HG02759 (cell line): ENCODE measurements around the gene ABCC8.
"Not testable (repeated sequence)": the region's sequence is repeated elsewhere in the genome, so short reads cannot be mapped to it uniquely, and the experiment has no call there.

ENCODE experiments used
- ATAC-seq: cut with Tn5 transposase; IDR thresholded peaks from one replicate; pipeline ENCODE4 v1.9.1; 2021; ENCODE audit warnings: mild to moderate bottlenecking, moderate library complexity; ENCODE audit not compliant: unreplicated experiment

ABCC8 gene

DNA sequence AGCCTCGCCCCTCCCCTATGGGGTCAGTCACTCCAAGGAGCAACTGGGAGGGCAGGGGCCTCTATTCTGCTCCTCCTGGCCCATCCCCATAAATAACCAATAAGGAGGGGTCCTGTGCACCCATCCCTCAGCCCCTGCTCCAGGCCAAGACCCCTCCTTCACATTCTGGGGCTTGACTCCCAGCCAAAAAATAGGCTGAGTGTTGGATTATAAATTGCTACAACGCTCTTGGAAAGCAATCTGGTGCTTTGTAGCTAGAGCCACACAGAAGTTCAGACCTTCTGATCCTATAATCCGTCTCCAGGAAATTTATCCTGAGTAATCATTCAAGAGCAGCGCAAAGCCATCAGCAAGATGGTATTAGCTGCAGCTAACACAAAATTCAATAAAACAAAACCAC lies 42.5 kb downstream of the ABCC8 start:
- ATAC-seq = no peak

DNA sequence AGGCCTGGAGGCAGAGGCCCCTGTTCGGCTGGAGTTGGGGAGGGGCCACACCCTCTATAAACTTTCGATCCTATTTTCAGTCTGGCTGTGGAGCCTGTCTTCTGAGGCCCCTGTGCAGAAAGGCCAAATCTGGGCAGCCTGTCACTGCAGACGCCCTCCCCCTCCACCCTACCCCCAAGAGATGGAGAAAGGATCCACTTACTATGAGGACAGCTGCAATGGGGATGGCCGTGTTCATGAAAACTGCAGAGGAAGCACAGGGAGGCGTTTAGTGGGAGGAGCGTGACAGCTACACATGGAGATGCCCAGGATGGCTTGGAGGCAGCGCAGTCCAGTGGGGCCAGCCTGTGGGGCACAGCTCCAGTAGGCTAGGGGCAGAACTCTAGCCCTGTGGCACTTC lies 44.6 kb downstream of the ABCC8 start:
- ATAC-seq = no peak

- ATAC-seq = no peak
Measured at GRCh38 chr11:17431139-17431538, 45.5 kb downstream of the ABCC8 start.

GRCh38 chr11:17430616-17431015 lies 46.0 kb downstream of the ABCC8 start:
- no peak for ATAC-seq

GRCh38 chr11:17428925-17429324 lies 47.7 kb downstream of the ABCC8 start:
- no peak for ATAC-seq

- ATAC-seq = no peak
Measured at GRCh38 chr11:17428261-17428660, 48.4 kb downstream of the ABCC8 start.

- ATAC-seq = not testable (repeated sequence)
Measured at GRCh38 chr11:17426233-17426632, 50.4 kb downstream of the ABCC8 start.

DNA sequence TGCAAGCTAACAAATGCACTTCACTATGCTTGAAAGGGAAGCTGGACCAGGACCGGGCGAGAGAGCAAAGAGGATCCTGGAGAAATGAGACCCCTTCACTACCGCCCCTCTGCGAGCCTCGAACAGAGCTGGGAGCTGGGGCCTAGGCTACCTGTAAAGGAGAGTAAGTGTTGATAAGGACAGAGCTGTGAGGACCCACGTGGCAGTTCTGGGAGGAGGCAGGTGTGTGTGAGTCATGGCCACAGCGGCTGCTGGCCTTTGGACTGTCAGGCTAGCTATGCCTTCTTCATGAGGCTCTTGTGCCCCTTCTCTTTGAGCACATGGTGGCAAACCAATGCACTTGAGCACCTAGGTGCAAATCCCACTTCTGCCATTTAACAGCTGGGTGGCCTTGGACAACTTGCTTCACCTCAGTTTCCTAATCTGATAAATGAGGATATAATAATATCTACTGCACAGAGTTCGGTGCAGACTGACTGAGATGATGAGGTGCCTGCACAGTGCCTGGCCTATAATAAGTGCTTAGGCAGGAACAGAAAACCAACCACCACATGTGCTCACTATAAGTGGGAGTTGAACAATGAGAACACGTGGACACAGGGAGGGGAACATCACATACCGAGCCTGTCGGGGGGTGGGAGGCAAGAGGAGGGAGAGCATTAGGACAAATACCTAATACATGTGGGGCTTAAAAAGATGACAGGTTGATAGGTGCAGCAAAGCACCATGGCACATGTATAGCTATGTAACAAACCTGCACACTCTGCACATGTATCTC lies 52.9 kb downstream of the ABCC8 start:
- ATAC-seq = no peak

GRCh38 chr11:17421781-17422180 lies 54.9 kb downstream of the ABCC8 start:
- ATAC-seq = no peak

- ATAC-seq = no peak
Measured at GRCh38 chr11:17418444-17419081, 58.1 kb downstream of the ABCC8 start.

DNA sequence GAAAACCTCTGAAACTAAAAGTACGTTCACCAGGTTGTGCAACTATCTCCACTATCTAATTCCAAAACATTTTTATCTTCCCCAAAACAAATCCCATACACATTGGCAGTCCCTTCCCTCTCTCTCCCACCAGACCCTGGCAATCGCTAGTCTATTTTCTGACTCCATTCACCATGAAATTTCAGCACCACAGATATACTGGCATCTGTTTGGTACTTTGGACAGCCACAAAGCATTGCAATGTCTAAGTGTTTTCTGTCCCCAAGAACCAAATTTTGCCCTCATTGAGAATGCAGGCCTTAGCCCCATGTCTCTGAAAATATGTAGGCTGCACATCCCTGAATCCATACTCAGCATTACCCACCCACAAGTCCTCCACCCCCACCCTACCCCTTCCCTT lies 60.2 kb downstream of the ABCC8 start:
- no peak for ATAC-seq

- ATAC-seq = no peak
Measured at GRCh38 chr11:17415523-17416104, 61.0 kb downstream of the ABCC8 start.

GRCh38 chr11:17414992-17415391 lies 61.7 kb downstream of the ABCC8 start:
- no peak for ATAC-seq

- ATAC-seq = no peak
Measured at GRCh38 chr11:17414317-17414737, 62.3 kb downstream of the ABCC8 start.

- ATAC-seq = no peak
Measured at GRCh38 chr11:17413414-17414316, 63.0 kb downstream of the ABCC8 start.

- ATAC-seq = no peak
Measured at GRCh38 chr11:17412488-17413180, 64.0 kb downstream of the ABCC8 start.

DNA sequence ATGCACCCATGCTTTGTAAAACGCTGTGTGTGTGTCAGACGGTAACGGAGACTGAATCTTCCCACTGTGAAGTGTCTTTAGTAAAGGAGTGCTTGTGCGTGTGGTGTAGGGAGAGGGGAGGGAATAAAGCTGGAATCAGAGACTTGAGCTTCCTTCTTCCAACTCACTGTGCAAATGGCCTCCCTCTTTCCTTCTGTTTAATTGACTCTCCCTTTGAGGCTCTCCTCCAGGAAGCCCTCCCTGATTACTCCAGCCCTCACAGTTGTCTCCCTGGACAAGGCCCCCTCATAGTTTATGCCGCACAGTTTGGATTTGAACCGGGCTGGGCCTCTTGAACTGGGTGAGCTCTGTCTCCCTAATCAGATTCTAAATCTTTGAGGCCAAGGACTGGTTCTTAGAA lies 65.2 kb downstream of the ABCC8 start:
- ATAC-seq = no peak

- no peak for ATAC-seq
Measured at GRCh38 chr11:17410606-17411379, 65.9 kb downstream of the ABCC8 start.

DNA sequence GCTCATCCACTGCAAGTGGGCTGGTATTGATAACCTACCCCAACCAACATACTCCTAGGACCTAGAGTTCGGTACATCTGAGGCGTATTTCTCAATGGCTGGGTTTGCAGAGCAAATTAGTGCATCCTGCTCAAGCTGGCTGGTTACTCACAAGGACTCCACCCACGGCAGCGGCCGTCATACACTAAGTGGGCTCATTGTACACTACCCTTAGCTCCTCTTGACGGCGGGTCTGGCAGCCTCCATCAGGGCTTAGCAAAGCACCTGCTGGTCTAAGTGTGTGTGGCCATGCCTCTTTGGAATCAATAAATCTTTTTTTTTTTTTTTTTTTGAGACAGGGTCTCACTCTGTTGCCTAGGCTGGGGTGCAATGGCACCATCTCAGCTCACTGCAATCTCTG lies 68.0 kb downstream of the ABCC8 start:
- no peak for ATAC-seq

GRCh38 chr11:17408026-17408425 lies 68.6 kb downstream of the ABCC8 start:
- ATAC-seq = no peak
